ENCODE data around the gene ORM1.
A peak's percentile ranks its signal among the peaks of the same experiment; 100 is the strongest.

The ORM1 gene

GRCh38 chr9:114366334-114367128 is 43.6 kb downstream of the ORM1 start:
- peak; percentile 39 for DNase-seq (ENCODE audit: low read depth)
- H3K4me3 ChIP-seq (ENCODE audit: low read length) = no peak overlapping the region
- TF ChIP-seq CTCF (conservative IDR thresholded peaks at IDR 0.05; ENCODE audit: low read depth, low read length) = no peak

DNA sequence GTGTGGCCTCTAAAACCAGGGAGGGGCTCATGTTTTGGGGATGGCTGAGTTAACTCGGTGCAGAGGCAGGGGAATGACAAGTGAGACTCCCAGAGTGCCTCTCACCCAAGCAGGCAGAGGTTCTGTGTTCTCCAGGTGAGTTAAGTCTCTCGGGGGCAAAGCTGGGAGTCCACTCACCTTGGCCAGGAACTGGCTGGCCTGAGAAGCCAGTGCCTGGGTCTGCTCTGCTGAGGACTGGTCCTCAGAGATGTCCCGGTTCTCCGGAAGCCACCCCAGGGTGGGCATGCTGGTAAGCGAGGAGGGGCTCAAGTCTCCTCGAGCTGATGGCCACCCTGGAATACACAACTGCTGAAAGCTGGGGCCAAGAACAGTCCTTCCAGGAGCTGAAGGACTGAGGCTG is 44.5 kb downstream of the ORM1 start:
- no peak overlapping the region for H3K4me3 ChIP-seq (ENCODE audit: low read length)
- TF ChIP-seq CTCF (conservative IDR thresholded peaks at IDR 0.05; ENCODE audit: low read depth, low read length) = no peak
- no peak for DNase-seq (ENCODE audit: low read depth)

DNA sequence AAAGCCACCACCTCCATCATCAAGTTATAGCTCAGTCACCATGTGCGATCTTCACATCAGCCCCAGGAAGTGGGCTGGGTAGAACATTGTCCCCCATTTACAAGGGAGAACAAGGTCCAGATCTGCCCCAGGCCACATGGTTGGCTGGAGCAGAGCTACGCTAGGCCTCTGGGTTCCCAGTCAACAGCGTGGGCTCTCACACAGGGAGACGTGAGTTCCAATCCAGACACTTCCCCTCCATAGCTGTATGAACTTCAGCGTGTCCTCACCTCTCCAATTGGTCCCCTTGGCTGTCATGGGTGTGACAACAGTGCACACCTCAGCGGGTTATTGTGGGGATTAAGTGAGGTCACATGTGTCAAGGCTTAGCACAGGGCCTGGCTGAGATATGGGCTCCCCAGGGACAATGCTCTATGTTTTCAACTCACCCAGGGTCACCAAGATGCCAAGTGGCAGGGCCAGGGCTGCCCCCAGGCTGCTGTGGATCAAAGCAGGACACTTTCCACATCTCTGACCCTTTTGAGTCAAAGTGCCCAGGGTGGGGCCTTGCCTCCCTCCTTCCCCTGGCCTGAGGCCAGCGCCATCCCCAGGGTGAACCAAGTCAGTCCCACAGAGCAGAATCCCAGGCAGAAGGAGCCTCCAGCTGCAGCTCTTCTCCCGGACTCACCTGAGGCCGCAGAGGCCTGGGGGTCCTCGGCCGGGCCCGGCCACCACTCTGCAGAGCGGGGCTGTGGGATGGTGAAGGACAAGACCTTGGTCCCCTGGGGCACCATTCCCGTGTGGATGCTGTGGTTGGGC is 45.1 kb downstream of the ORM1 start:
- no peak for DNase-seq (ENCODE audit: low read depth)
- no peak for TF ChIP-seq CTCF (conservative IDR thresholded peaks at IDR 0.05; ENCODE audit: low read depth, low read length)
- no peak overlapping the region for H3K4me3 ChIP-seq (ENCODE audit: low read length)

DNA sequence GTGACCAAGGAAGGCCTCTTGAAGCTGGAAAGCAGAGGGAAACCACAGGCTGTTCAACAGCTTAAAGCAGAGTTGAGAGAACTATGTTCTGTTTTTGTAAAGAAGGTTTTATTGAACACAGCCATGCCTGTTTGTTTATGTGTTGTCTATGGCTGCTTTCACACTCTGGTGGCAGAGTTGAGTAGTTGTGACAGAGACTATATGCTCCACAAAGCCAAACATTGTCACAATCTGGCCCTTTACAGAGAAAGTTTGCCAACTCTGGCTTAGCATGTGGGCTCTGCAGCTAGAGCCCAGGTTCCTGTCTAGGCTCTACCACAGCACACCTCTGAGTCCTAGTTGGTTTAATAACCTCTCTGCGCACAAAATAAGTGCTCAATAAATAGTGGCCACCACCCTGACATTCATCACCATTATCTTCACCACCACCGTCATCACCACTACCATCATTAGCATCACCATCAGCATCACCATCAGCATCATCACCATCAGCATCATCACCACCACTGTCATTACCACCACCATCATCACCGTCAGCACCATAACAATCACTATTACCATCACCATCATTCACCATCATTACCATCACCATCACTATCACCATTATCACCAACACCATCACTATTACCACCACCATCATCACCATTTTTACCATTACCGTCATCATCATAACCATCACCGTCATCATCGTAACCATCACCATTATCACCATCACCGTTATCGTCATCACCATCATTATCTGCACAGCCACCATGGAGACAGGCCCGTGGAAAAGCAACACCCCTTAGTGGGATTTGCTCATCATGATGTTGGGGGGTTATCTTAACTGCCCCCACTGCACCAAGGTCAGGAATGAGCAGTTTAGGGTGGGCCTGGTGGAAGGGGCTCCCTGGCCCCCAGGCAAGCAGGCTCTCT is 46.6 kb downstream of the ORM1 start:
- no peak for DNase-seq (ENCODE audit: low read depth)
- no peak overlapping the region for H3K4me3 ChIP-seq (ENCODE audit: low read length)
- TF ChIP-seq CTCF (conservative IDR thresholded peaks at IDR 0.05; ENCODE audit: low read depth, low read length) = no peak

- no peak for TF ChIP-seq CTCF (conservative IDR thresholded peaks at IDR 0.05; ENCODE audit: low read depth, low read length)
- no peak for DNase-seq (ENCODE audit: low read depth)
- no peak overlapping the region for H3K4me3 ChIP-seq (ENCODE audit: low read length)
Measured at GRCh38 chr9:114370251-114370967, 47.5 kb downstream of the ORM1 start.

GRCh38 chr9:114370968-114371320 is 48.0 kb downstream of the ORM1 start:
- no peak overlapping the region for H3K4me3 ChIP-seq (ENCODE audit: low read length)
- DNase-seq (ENCODE audit: low read depth) = no peak
- TF ChIP-seq CTCF (conservative IDR thresholded peaks at IDR 0.05; ENCODE audit: low read depth, low read length) = no peak
